Measurements from ENCODE around the gene PRKN. TPM values are rescaled to one million over a fixed set of nuclear protein-coding genes. Genes with fewer than 3 reads are reported as not detected.

The PRKN gene
- total RNA-seq, 2 donors from 2014 or later, result 10.7 to 21.2 TPM

GRCh38 chr6:162568266-162568665, 159.3 kb downstream of the PRKN start:
- Histone ChIP-seq H3K4me3 (no peak overlapping the region), H3K9me3 (no peaks in the 10 kb centered on the region), H3K36me3 (no peaks in the 10 kb centered on the region), H3K27me3 (replicated peaks; ENCODE audit: insufficient read depth) (no peaks in the 10 kb centered on the region), H3K4me1 (replicated peaks) (no peaks in the 10 kb centered on the region), H3K27ac (no peak overlapping the region)
- TF ChIP-seq CTCF (IDR thresholded peaks at IDR 0.05) (no peak), POLR2A (IDR thresholded peaks at IDR 0.05) (no peak), POLR2AphosphoS5 (IDR thresholded peaks at IDR 0.05) (no peak)
- no peak for DNase-seq (ENCODE audit: low spot score)
- intact Hi-C loops (cut with DNase I), result no loop called here
- WGBS, result 100% methylated on average over 7 of the region's 7 CpGs

GRCh38 chr6:162562041-162562440, 165.5 kb downstream of the PRKN start:
- H3K9me3 ChIP-seq, result no peaks in the 10 kb centered on the region
- no peaks in the 10 kb centered on the region for H3K27me3 ChIP-seq (replicated peaks; ENCODE audit: insufficient read depth)
- intact Hi-C loops (cut with DNase I), result no loop called here
- TF ChIP-seq POLR2AphosphoS5 (IDR thresholded peaks at IDR 0.05) (no peak), CTCF (IDR thresholded peaks at IDR 0.05) (no peak), POLR2A (IDR thresholded peaks at IDR 0.05) (no peak)
- no peak overlapping the region for H3K4me3 ChIP-seq
- WGBS, result 89% methylated on average over 3 of the region's 3 CpGs
- no peaks in the 10 kb centered on the region for H3K4me1 ChIP-seq (replicated peaks)
- no peak for DNase-seq (ENCODE audit: low spot score)
- no peaks in the 10 kb centered on the region for H3K36me3 ChIP-seq
- no peak overlapping the region for H3K27ac ChIP-seq

GRCh38 chr6:162560891-162561290, 166.7 kb downstream of the PRKN start:
- 86% methylated on average over 8 of the region's 8 CpGs for WGBS
- no peak for DNase-seq (ENCODE audit: low spot score)
- TF ChIP-seq POLR2AphosphoS5 (IDR thresholded peaks at IDR 0.05) (no peak), CTCF (IDR thresholded peaks at IDR 0.05) (no peak), POLR2A (IDR thresholded peaks at IDR 0.05) (no peak)
- H3K27ac ChIP-seq, result no peak overlapping the region
- H3K36me3 ChIP-seq, result no peaks in the 10 kb centered on the region
- H3K4me3 ChIP-seq, result no peak overlapping the region
- H3K9me3 ChIP-seq, result no peaks in the 10 kb centered on the region
- no peaks in the 10 kb centered on the region for H3K4me1 ChIP-seq (replicated peaks)
- intact Hi-C loops (cut with DNase I), result no loop called here
- H3K27me3 ChIP-seq (replicated peaks; ENCODE audit: insufficient read depth), result no peaks in the 10 kb centered on the region

- TF ChIP-seq POLR2A (IDR thresholded peaks at IDR 0.05) (no peak), POLR2AphosphoS5 (IDR thresholded peaks at IDR 0.05) (no peak)
- Histone ChIP-seq H3K4me3 (no peak overlapping the region), H3K4me1 (replicated peaks) (no peaks in the 10 kb centered on the region), H3K27ac (no peak overlapping the region), H3K27me3 (replicated peaks; ENCODE audit: insufficient read depth) (no peaks in the 10 kb centered on the region), H3K9me3 (no peaks in the 10 kb centered on the region), H3K36me3 (no peaks in the 10 kb centered on the region)
- intact Hi-C loops (cut with DNase I), result no loop called here
- WGBS, result 91% methylated on average over 9 of the region's 9 CpGs
- no peak for DNase-seq (ENCODE audit: low spot score)
Observed at GRCh38 chr6:162554531-162554930, 173.0 kb downstream of the PRKN start.

GRCh38 chr6:162546905-162547304, 180.7 kb downstream of the PRKN start:
- DNase-seq (ENCODE audit: low spot score), result no peak
- WGBS, result 68% methylated on average over 4 of the region's 4 CpGs
- intact Hi-C loops (cut with DNase I), result no loop called here
- Histone ChIP-seq H3K4me3 (no peak overlapping the region), H3K27me3 (replicated peaks; ENCODE audit: insufficient read depth) (no peaks in the 10 kb centered on the region), H3K36me3 (no peaks in the 10 kb centered on the region), H3K27ac (no peak overlapping the region), H3K9me3 (no peaks in the 10 kb centered on the region), H3K4me1 (replicated peaks) (no peaks in the 10 kb centered on the region)
- TF ChIP-seq POLR2A (IDR thresholded peaks at IDR 0.05), result no peak
- TF ChIP-seq CTCF (IDR thresholded peaks at IDR 0.05), result no peak
- TF ChIP-seq POLR2AphosphoS5 (IDR thresholded peaks at IDR 0.05), result no peak
